Cortex of kidney (tissue), 1 donor: ENCODE measurements around the gene CHST11.
"Not testable (repeated sequence)": the region's sequence is repeated elsewhere in the genome, so short reads cannot be mapped to it uniquely, and the experiment has no call there.

Source experiments
- DNase-seq: peaks from one replicate; lab custom pipeline; 2025; lab: John Stamatoyannopoulos, UW

Gene CHST11

DNA sequence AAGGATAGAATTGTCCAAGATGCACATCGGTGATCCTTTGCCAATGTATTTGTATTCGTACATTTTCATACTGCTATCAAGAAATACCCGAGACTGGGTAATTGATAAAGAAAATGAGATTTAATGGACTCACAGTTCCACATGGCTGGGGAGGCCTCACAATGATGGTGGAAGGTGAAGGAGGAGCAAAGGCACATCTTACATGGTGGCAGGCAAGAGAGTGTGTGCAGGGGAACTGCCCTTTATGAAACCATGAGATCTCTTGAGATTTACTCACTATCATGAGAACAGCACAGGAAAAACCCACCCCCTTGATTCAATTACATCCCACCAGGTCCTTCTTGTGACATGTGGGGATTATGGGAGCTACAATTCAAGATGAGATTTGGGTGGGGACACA, 107.9 kb downstream of the CHST11 start:
- not testable (repeated sequence) for DNase-seq

DNA sequence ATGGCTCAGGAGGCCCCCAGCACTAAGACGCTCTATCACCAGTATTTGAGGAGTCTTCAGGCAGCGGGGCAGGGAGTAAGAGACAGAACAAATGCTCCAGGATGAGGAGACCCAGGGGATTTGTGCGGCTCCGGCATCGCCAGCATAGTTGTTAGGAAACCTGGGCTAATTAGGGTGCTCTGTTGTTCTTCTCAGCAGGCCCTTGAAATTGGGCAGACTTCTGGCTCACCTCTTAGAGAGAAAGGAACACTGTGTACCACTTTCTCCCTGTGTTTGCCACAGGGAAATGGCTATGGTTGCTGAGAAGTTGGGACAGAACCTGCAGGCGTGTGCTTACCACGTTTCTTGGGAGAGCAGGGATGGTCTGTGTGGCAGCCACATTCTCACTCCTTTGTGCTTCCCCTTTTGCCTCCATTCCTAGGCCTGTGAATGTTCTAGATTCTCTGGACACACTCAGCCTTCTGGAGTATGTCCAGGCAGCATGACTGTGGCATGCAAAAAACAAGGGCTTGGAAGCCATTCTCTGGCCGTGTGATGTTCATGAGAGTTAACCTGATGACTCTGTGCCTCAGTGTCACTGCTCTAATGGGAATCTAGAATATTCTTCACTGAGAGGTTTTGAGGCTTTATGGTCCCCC, 109.0 kb downstream of the CHST11 start:
- DNase-seq: no peak

DNA sequence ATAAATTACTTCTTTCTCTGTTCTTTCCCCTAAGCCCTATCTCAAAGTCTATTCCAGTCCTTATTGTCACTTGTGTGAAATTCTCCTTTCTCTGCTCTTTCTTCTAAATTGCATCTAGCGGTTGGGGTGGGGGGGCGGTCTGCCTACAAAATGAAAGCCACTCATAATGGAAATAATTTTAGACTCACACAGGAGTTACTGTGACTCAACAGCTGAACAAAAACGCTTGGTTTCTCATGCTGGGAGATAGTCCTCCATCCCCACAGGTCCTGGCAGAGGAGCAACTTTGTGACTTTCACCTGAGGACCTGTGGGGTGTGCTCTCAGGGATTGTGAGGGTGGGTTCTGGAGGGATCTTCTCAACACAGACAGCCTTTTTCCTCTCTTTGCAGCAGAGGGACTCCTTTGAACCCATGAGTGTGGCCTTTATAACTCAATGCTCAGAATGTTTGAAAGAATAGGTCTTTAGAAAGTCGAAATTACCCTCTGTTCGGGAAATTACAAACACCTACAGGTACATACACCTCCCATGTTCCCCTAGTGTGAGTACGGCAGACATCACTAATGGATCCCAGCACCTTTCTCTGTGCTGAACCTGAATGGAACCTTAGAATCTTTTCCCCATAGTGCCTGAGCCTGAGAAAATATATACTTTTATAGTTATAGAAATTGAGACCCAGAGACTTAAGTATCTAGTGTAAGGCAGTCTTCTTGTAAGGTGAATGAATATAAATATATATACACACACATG, 109.7 kb downstream of the CHST11 start:
- DNase-seq: no peak

DNA sequence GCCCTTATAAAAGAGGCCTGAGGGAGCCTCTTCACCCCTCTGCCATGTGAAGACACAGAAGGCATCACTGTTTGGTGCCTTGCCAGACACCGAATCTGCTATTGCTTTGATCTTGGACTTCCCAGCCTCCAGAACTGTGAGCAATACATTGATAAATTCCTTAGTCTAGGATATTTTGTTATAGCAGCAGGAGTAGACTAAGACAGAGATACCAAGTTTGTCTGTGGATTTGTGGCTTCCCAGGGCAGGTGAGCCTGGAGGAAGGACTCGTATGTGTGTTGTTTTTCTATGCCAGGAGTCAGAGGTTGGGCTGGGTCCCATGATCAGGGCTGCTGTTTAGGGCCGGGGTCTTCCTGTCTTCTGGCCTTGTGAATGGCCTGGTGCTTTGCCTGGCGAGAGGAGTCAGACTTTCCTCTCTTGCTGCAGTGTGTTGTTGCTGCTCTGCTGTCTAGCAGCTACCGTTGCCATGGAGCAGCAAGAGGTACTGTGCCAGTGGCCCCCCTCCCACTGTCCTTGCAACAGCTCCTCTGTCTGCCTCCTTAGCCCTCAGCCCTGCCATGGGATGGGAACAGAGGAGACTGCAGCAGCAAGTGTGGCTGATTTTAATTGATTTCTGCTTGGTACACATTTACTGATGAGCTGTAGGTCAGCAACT, 111.2 kb downstream of the CHST11 start:
- DNase-seq: no peak

DNA sequence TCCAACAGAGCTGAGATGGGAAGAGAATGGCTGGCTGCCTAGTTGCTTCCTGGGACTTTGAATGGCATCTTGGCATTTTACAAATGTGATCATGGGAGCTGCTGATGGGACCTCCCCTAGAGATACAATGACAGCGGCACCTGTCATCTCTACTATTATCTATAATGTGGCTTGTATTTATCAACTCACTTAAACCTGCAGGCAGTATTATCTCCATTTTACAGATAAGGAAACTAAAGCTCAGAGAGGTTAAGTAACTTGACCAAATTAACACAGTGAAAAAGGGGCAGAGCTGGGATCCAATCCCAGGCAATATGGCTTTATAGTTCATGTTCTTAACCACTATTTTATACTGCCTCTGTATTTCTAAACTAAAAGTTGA, 111.7 kb downstream of the CHST11 start:
- DNase-seq: no peak

DNA sequence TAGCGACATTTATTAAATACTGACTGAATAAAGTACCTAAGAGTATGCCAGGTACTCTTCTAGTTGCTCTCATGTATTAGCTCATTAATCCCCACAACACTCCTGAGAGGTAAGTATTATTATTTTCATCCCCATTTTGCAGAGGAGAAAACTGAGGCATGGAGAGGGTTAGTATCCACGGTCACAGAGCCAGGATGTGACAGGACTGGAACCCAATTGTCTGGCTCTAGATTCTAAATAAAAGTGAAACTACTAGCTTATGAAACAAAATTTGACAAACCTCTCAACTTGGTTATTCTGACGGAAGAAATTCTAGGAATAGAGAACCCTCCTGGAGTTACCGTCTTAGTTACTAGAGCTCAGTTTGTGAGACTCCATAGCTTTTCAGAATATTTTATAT, 112.2 kb downstream of the CHST11 start:
- DNase-seq: no peak

DNA sequence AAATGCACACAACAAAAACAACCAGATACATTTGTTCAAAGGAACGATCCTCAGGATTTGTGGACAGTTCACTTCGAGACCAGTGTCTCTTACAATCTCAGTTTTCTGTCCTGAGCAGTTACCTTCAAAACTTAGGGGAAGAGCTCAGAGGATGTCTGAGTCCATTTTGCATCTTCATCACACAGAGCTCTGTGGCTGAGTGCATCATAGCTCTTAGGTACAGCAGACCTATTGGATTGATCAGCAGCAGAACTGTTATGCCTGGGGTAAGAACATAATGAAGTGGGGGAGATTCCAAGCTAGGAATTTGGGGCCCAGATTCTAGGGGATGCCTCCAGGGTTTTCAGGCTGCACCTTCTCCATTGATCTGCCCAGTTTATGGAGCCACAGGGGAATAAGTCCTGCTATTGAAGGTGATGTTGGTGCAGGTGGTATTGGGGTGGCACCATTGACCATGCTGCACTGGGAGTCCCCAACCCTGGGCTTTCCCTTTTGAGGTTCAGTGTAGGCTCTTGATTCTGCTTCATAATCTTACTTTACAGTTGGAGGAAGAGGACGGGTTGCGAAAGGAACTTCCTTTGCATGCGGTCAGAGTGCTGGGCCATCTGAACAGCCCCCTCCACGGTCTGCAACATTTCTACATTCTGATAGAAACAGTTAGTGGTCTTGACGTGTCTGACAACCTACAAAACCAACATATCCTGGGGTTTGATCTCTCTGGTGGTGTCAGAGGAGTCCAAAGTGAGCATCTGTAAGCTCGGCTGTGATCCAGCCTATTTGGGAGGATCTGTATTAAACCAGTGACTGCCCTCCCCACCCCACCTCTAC, 112.8 kb downstream of the CHST11 start:
- DNase-seq: no peak

DNA sequence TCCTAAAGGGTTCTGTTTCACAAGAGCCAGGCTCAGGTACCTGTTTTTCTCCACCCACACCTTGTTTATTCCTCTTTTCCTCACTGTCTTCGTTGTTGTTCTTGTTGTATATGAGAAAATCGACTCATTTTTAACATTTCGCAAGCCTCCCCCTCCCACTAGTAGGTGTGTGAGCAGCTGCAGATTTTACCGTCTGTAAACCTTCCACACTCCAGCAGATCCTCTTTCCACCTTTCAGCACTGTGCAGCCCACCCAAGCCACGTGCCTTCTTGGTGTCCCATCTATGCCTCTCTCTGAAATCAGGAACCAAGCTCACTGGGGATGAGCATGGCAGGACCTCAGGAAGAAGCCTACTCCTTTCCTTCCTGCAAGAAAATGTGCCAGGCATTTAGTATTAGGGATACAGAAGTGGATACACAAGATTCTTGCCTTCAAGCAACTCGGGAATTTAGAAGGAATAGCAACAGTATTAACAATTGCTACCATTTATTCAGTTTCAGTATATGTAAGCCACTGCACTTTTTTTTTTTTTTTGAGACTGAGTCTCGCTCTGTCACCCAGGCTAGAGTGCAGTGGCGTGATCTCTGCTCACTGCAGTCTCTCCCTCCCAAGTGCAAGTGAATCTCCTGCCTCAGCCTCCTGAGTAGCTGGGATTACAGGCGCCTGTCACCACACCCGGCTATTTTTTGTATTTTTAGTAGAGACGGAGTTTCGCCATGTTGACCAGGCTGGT, 113.6 kb downstream of the CHST11 start:
- DNase-seq: no peak

DNA sequence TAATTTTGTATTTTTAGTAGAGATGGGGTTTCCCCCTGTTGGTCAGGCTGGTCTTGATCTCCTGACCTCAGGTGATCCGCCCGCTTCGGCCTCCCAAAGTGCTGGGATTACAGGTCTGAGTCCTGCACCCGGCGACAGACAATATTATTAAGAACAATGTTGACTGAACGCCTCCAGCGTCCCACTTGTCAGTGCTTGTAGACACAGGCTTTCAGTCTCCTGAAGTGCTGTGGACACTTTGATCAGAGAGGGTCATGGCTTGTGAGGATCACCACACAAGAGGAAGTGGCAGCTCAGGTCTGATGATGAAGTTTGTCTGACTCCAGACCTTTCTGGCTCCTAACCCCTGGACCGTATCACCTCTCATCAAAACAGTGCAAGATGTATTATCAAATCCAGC, 114.6 kb downstream of the CHST11 start:
- no peak for DNase-seq

DNA sequence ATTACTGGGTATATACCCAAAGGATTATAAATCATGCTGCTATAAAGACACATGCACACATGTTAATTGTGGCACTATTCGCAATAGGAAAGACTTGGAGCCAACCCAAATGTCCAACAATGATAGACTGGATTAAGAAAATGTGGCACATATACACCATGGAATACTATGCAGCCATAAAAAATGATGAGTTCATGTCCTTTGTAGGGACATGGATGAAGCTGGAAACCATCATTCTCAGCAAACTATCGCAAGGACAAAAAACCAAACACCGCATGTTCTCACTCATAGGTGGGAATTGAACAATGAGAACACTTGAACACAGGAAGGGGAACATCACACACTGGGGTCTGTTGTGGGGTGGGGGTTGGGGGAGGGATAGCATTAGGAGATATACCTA, 117.6 kb downstream of the CHST11 start:
- not testable (repeated sequence) for DNase-seq

DNA sequence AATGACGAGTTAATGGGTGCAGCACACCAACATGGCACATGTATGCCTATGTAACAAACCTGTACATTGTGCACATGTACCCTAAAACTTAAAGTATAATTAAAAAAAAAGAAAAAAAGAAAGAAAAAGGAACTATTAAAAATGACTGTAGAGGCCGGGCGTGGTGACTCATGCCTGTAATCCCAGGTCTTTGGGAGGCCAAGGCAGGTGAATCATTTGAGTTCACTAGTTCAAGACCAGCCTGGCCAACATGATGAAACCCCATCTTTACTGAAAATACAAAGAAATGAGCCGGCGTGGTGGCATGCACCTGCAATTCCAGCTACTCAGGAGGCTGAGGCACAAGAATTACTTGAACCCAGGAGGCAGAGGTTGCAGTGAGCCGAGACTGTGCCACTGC, 118.0 kb downstream of the CHST11 start:
- not testable (repeated sequence) for DNase-seq

DNA sequence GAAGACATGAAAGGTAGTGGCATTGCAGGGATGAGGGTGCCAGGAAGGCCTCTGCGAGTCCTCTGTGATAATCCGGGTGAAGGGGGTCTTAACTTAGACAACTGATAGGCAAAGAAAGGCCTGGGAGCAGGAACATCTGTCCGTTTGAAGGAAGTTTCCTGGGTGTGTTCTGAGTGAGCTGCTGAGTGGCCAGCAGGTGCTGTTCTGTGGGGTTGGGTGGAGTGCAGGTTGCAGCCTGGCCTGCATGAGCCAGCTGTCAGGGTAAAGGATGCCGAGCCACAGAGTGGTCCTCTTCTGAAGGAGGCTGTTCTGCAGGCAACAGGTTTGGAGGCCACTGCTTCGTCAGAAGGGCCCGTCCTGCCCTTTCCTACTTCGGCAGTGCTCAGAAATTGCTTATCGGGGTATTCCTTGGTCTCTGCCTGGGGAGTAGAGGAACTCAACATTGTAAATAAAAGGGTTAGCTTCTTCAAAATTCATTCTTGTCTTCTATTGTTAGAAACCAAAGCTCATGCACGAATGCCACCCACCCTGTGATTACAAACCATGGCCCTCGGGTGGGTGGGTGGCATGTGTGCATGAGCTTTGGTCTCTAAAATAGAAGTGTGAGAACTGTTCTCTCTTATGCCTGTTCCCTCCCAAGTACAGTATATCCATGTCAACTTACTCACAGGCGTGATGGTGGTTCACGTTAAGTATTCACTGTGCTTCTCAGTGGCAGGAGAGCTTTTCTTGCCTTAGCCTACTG, 118.9 kb downstream of the CHST11 start:
- no peak for DNase-seq

DNA sequence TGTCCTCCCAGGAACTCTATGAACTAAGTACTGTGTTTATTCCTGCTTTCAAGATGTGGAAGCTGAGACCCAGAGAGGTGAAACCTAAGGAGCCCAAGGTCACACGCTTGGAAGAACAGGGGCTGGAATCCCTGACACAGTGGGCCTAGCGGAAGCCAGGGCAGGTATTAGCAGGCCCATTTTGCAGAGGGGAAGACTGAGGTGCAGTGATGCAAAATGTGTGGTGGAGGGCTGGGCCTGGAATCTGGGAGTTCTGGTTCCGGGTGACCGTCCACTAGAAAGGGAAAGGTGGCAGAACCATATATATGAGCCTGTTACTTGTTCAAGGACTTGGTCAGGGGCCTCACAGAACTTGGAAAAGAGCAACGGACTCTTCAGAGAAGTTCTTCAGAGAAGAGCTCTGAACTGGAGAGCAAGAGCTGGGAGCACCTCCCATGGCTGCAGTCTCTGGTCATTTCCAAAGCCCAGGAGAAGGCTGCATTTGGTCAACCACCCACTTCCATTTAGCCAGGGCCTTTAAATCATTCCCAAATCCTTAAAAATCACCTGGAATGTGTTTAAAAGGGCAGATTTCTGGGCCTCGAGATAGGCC, 119.5 kb downstream of the CHST11 start:
- no peak for DNase-seq

DNA sequence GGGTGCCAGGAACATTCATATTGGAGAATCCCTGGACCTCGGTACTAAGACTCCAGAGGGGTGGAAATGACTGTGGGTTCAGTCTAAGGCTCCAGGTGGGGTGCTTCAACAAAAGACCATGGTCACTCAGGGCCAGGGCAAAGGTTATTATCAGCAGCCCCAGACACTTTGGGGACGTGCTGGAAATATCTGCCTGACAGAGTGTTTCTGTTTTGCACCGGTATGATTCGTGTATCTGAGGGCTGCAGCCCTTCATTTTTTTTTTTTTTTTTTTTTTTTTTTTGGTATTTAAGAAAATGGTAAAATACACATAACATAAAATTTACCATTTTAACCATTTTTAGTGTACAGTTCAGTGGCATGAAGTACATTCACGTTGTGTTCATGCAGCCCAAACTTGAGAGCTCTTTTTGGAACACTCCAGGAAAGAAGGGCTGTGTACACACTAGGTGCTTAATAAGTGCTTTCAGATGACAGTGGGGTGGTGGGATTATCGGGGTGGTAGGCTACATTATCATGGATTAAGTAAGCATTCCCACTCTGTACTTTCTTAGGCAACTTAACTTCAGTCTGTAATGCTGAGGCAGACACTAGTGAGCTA, 120.3 kb downstream of the CHST11 start:
- no peak for DNase-seq

DNA sequence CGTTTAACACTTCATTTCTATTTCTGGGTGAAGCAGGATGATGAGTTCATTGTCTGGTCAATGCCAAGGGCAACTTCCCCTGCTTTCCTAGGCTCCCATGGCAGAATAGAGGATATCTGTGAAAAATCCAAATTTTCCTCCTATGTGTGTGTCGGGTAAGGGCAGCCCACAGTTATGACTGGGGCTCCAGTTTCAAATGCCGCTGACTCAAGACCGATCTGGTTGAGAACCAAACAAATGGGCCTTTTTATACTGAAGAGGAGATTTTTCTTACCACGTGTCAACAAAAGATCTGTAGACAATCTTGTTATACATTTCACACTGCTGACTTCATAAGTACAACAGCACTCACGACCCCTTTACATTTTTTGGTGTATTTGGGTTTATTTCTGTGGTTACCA, 120.8 kb downstream of the CHST11 start:
- DNase-seq: no peak

DNA sequence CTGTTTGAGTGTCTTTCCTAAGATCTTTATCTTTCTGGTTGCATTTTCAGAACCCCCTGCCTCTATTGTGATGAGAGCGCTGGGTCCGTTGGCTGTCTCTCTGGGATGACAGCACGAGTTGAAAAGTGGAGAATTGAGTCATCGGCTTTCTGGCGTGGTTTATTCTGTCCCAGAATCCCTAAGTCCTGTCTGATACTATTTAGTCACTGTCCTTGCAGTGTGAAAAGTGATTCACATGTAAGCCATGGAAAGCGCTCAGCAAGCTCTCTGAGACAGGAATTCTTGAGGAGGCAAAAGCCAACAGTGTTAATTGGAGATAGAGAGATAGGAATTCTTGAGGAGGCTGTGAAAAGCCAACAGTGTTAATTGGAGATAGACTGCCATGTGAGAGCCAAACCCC, 121.7 kb downstream of the CHST11 start:
- no peak for DNase-seq

DNA sequence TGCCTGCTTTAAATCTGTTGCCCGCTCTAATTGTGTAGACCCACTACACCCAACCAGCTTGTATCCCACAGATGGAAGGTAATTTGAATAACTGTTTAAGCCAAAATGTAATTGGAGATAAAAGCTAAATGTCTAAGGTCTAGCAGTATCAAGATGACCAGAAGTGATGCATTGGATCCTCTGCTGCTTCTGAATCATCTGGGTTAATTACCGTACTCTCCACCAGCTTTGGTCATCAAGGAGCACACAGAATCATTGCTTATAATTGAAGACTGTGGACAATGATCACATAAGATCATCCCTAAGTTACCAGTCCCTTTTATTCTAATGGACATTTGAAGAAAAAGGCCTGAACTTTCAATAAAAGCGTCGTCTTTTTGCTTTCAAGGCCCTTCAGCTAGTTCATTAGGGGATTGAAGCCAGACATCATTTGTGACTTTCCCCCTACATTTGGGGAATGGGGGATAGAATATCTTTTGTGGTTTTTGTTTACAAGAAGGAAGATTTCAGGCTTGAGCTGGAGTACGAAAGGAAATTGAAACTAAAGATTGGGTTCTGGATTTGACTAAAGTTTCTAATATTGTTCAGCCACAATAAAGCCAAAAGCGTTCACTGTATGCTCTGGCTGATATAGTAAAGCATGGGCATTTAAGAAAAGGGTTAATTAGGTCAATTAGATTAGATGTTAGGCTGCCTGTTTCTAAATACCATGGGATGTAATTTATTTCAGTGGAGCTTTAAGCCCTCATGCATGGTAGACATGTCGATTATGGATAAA, 123.2 kb downstream of the CHST11 start:
- no peak for DNase-seq

DNA sequence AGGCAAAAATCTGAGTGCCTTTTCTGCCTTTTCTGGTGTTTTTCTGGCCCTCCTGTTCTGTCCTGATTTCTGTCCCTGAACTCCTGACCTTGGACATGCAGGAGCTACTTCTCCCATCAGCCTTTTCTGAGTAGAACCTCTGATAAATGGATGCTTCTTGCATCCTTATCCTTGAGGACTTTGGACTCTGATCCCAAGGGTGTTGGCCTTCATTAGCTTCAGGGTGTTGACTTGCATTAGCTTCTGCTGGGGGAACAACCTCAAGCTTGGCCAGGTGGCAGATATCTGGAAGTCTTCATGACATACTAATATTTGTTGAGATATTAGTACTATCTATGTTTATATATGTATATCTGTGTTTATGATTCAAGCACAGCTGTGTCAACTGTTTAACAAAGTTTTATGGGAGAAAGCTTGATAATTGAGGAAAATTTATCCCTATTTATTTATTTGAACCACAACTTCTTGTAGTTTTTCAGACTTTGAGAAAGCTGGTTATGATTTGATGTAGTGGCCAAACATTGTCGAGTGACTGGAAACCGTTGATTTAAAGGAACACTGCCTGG, 124.3 kb downstream of the CHST11 start:
- no peak for DNase-seq

DNA sequence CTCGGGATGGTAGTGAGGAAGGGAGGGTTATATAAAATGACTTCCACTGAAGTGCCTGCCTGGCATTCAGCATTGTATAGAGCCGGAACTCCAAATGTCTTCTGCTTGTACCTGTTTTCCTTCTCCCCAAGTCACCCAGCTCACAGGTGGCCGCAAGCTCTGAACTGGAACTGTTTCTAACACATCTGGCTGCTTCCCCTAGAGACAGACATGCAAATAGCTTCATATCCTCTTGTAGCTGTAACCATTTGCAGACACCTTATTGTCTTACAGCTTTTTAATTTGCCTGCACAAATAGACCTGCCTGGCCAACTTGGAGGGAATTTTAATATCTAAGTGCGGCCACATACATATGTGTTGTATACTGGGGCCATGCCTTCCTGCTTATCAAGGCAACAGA, 126.0 kb downstream of the CHST11 start:
- DNase-seq: no peak
